GM12864 (cell line): Measurements from ENCODE around the gene PAK6.

ENCODE experiments used
- DNase-seq: peaks from one replicate; pipeline ENCODE4 v3.0.0-alpha.2; 2011; ENCODE audit warnings: low read depth
- H3K4me3 ChIP-seq: 2 replicates; pipeline ENCODE4 v1.5.1; 2011; ENCODE audit warnings: mild to moderate bottlenecking, low read depth, low read length, control low read depth
- CTCF ChIP-seq: IDR thresholded peaks from 2 replicates; pipeline ENCODE4 v1.5.1; 2011; ENCODE audit warnings: low read depth, mild to moderate bottlenecking, moderate library complexity, low read length, control low read depth, inconsistent platforms; ENCODE audit errors: missing control alignments

The PAK6 gene

GRCh38 chr15:40271685-40272484, 33.0 kb downstream of the PAK6 start:
- no peak overlapping the region for H3K4me3 ChIP-seq
- no peak for TF ChIP-seq CTCF
- DNase-seq: no peak

GRCh38 chr15:40272485-40273056, 33.7 kb downstream of the PAK6 start:
- H3K4me3 ChIP-seq: no peak overlapping the region
- TF ChIP-seq CTCF: peak; percentile 59
- DNase-seq: no peak

GRCh38 chr15:40273428-40273827, 34.6 kb downstream of the PAK6 start:
- TF ChIP-seq CTCF: no peak
- no peak for DNase-seq
- H3K4me3 ChIP-seq: no peak overlapping the region

GRCh38 chr15:40274350-40275274, 35.7 kb downstream of the PAK6 start:
- TF ChIP-seq CTCF: peak; percentile 100
- H3K4me3 ChIP-seq: no peak overlapping the region
- peak; percentile 49 for DNase-seq

DNA sequence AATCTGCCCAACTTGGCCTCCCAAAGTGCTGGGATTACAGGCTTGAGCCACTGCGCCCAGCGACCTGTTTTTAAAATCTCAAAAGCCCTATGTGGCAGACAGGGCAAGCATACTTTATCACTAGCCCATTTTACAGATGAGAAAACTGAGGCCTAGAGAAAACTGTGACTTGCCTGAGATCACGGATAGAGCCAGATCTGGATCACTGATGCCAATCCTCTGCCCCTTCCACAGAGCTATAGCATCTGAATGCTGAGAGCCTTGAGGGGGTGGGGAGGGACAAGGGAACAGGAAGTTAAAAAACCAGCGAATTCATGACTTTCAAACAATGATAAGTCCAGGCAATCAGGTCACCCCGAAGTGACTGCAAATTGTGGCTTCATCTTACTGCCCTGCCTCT, 36.7 kb downstream of the PAK6 start:
- no peak for DNase-seq
- TF ChIP-seq CTCF: no peak
- no peak overlapping the region for H3K4me3 ChIP-seq

DNA sequence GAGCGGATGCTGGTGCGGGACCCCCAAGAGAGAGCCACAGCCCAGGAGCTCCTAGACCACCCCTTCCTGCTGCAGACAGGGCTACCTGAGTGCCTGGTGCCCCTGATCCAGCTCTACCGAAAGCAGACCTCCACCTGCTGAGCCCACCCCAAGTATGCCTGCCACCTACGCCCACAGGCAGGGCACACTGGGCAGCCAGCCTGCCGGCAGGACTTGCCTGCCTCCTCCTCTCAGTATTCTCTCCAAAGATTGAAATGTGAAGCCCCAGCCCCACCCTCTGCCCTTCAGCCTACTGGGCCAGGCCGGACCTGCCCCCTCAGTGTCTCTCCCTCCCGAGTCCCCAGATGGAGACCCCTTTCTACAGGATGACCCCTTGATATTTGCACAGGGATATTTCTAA, 37.1 kb downstream of the PAK6 start:
- no peak overlapping the region for H3K4me3 ChIP-seq
- TF ChIP-seq CTCF: no peak
- no peak for DNase-seq
